ENCODE results near the gene EDARADD.

The EDARADD gene

DNA sequence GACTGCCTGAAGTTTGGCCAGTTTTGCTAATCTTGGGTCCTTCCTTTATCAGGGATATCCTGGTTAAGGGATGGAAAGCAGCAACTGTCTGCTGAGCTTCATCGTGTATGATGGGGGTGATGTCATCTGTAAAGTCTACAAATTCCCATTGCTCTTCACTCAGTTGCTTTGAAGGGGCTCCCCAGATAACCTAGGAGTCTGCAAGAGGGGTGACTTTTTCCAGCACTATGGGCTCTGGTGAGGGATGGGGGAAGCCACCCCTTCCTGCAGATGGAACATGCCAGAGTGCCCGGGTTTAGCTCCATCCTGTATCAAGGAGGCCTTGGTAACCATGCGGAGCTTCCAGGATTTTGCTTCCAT, 28.4 kb downstream of the EDARADD start:
- no peak overlapping the region for H3K27ac ChIP-seq
- no peaks in the 10 kb centered on the region for H3K36me3 ChIP-seq
- TF ChIP-seq, protein P1, sequence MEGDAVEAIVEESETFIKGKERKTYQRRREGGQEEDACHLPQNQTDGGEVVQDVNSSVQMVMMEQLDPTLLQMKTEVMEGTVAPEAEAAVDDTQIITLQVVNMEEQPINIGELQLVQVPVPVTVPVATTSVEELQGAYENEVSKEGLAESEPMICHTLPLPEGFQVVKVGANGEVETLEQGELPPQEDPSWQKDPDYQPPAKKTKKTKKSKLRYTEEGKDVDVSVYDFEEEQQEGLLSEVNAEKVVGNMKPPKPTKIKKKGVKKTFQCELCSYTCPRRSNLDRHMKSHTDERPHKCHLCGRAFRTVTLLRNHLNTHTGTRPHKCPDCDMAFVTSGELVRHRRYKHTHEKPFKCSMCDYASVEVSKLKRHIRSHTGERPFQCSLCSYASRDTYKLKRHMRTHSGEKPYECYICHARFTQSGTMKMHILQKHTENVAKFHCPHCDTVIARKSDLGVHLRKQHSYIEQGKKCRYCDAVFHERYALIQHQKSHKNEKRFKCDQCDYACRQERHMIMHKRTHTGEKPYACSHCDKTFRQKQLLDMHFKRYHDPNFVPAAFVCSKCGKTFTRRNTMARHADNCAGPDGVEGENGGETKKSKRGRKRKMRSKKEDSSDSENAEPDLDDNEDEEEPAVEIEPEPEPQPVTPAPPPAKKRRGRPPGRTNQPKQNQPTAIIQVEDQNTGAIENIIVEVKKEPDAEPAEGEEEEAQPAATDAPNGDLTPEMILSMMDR (IDR thresholded peaks at IDR 0.05): no peak

DNA sequence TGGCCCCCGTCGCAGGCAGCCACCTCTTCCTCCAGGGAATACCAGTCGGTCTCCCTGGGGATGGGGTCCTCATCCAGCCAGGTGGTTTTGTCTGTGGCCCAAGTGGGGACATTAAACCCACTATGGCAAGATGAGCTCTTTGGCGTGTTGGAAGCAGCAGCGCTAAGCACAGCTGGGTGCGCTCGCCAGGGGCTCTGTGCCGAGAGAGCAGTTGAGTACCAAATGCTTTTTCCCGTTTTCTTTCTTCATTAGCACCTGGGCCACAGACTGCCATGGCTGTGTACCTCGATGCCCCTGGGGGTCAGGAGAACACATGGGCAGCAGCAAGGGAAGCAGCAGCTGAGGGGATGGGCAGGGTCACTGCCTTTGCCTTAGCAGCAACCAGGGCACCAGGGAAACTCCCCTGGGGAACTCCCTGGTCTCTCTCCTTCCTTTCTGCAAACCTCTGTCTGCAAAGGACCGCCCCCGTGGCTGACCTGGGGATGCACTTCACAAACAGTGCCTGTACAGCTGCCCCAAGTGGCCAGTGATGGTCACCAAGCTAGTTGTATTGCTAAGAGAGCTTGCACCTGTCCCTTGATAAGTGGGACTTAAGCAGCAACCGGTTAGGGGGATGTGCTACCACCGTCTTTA, 31.1 kb downstream of the EDARADD start:
- TF ChIP-seq, protein P1 (IDR thresholded peaks at IDR 0.05): no peak
- no peaks in the 10 kb centered on the region for H3K27me3 ChIP-seq

More for the DNA sequence above, 28.4 kb downstream of the EDARADD start:
- H3K27me3 ChIP-seq: no peaks in the 10 kb centered on the region
- no peak overlapping the region for H3K4me3 ChIP-seq (ENCODE audit: low read depth in 1 of 2, low read length in 1 of 2)
- no peaks in the 10 kb centered on the region for H3K4me1 ChIP-seq (ENCODE audit: control insufficient read depth in 1 of 2, insufficient read depth in 1 of 2, low read depth in 1 of 2, low read length in 1 of 2)
- H3K9me3 ChIP-seq: no peaks in the 10 kb centered on the region

GRCh38 chr1:236426215-236426614, 32.1 kb downstream of the EDARADD start:
- no peaks in the 10 kb centered on the region for H3K36me3 ChIP-seq
- H3K4me3 ChIP-seq (ENCODE audit: low read depth in 1 of 2, low read length in 1 of 2): no peak overlapping the region
- H3K9me3 ChIP-seq: no peaks in the 10 kb centered on the region
- no peaks in the 10 kb centered on the region for H3K27me3 ChIP-seq
- H3K27ac ChIP-seq: no peak overlapping the region
- TF ChIP-seq, protein P1 (IDR thresholded peaks at IDR 0.05): no peak
- no peaks in the 10 kb centered on the region for H3K4me1 ChIP-seq (ENCODE audit: control insufficient read depth in 1 of 2, insufficient read depth in 1 of 2, low read depth in 1 of 2, low read length in 1 of 2)

More for the DNA sequence above, 31.1 kb downstream of the EDARADD start:
- no peaks in the 10 kb centered on the region for H3K4me1 ChIP-seq (ENCODE audit: control insufficient read depth in 1 of 2, insufficient read depth in 1 of 2, low read depth in 1 of 2, low read length in 1 of 2)
- H3K4me3 ChIP-seq (ENCODE audit: low read depth in 1 of 2, low read length in 1 of 2): no peak overlapping the region
- no peak overlapping the region for H3K27ac ChIP-seq
- no peaks in the 10 kb centered on the region for H3K36me3 ChIP-seq
- H3K9me3 ChIP-seq: no peaks in the 10 kb centered on the region

GRCh38 chr1:236429715-236430274, 35.7 kb downstream of the EDARADD start:
- Histone ChIP-seq H3K27ac (no peak overlapping the region), H3K9me3 (no peaks in the 10 kb centered on the region), H3K27me3 (no peaks in the 10 kb centered on the region), H3K4me3 (ENCODE audit: low read depth in 1 of 2, low read length in 1 of 2) (no peak overlapping the region), H3K36me3 (no peaks in the 10 kb centered on the region), H3K4me1 (ENCODE audit: control insufficient read depth in 1 of 2, insufficient read depth in 1 of 2, low read depth in 1 of 2, low read length in 1 of 2) (no peaks in the 10 kb centered on the region)
- TF ChIP-seq, protein P1 (IDR thresholded peaks at IDR 0.05): no peak

GRCh38 chr1:236433819-236434315, 39.8 kb downstream of the EDARADD start:
- H3K4me3 ChIP-seq (ENCODE audit: low read depth in 1 of 2, low read length in 1 of 2): no peak overlapping the region
- no peak overlapping the region for H3K27ac ChIP-seq
- TF ChIP-seq, protein P1 (IDR thresholded peaks at IDR 0.05): no peak
- H3K4me1 ChIP-seq (ENCODE audit: control insufficient read depth in 1 of 2, insufficient read depth in 1 of 2, low read depth in 1 of 2, low read length in 1 of 2): no peaks in the 10 kb centered on the region
- no peaks in the 10 kb centered on the region for H3K36me3 ChIP-seq
- H3K27me3 ChIP-seq: no peaks in the 10 kb centered on the region
- no peaks in the 10 kb centered on the region for H3K9me3 ChIP-seq

All from neutrophil (primary cell).